Lower leg skin (tissue), 4 donors: ENCODE results near the gene TMPRSS13. TPM values are rescaled to one million over a fixed set of nuclear protein-coding genes. Genes with fewer than 3 reads are reported as not detected.

Experiments
- DNase-seq, 2 donors: peaks; one replicate each; pipeline ENCODE4 v3.0.0-alpha.2; 2019; ENCODE audit warnings: low spot score in 2 of 2
- H3K4me3 ChIP-seq: fragments of 200-600 bp; sonication (generic); 2 replicates; pipeline ENCODE4 v1.5.1; 2017; ENCODE audit warnings: mild to moderate bottlenecking, low read depth; ENCODE audit not compliant: poor library complexity, severe bottlenecking
- POLR2A ChIP-seq, 2 donors: fragments of 450-650 bp; IDR thresholded peaks; one replicate each; pipeline ENCODE4 v1.6.1; 2016 to 2017; ENCODE audit warnings: antibody characterized with exemption in 2 of 2, mild to moderate bottlenecking in 1 of 2, moderate library complexity in 1 of 2
- WGBS, 2 donors: methylation state at CpG; one replicate each; pipeline ENCODE4 v1.1.5; 2018; 5-methylcytosine and 5-hydroxymethylcytosine counted together
- intact Hi-C: fragments of 100-400 bp; cut with DNase I; formaldehyde crosslinking; loops from one replicate; pipeline ENCODE4 v1.15.0; 2023; ENCODE audit warnings: low total_unique reads
- total RNA-seq, 4 donors: library from RNA; depleted of rRNA; stranded (reverse); fragments of >200 nt; gene quantifications; one replicate each; pipeline ENCODE4 v1.1.0, GENCODE V29; 2016
- TF ChIP-seq, protein P1 (sequence below), 3 donors: fragments of 450-650 bp; IDR thresholded peaks; one replicate each; pipeline ENCODE4 v1.5.1; 2016; ENCODE audit warnings: antibody characterized with exemption in 3 of 3, mild to moderate bottlenecking in 3 of 3, moderate library complexity in 2 of 3

Gene TMPRSS13
- total RNA-seq, 4 donors from 2014 or later = 100 to 171 (median 127) TPM

DNA sequence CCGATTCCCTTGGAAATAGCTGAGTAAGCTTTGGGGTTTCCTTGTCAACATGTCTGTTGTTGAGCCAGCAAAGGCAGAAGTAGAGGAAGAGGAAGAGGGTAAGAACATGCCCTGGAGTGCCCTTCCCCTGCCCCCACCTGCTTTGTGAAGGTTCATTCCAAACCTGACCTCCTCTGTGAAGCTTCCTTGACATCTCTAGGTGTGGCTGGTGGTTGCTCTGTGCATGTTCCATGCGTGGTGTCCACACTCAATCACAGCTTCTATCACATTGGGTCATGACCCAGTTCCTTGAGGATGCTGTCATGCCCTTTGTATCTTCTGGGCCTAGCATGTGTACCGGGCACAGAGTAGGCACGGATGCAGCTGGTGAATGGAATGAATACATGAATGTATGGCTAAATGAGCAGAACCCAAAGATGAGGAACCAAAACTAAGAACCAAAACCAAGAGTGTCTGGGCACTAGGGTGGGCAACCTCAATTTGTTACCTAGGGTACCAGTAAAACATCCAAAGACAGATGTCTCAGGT lies 29.0 kb downstream of the TMPRSS13 start:
- TF ChIP-seq POLR2A (IDR thresholded peaks at IDR 0.05) = no peak
- TF ChIP-seq, protein P1, sequence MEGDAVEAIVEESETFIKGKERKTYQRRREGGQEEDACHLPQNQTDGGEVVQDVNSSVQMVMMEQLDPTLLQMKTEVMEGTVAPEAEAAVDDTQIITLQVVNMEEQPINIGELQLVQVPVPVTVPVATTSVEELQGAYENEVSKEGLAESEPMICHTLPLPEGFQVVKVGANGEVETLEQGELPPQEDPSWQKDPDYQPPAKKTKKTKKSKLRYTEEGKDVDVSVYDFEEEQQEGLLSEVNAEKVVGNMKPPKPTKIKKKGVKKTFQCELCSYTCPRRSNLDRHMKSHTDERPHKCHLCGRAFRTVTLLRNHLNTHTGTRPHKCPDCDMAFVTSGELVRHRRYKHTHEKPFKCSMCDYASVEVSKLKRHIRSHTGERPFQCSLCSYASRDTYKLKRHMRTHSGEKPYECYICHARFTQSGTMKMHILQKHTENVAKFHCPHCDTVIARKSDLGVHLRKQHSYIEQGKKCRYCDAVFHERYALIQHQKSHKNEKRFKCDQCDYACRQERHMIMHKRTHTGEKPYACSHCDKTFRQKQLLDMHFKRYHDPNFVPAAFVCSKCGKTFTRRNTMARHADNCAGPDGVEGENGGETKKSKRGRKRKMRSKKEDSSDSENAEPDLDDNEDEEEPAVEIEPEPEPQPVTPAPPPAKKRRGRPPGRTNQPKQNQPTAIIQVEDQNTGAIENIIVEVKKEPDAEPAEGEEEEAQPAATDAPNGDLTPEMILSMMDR (IDR thresholded peaks at IDR 0.05) = no peak
- intact Hi-C loops = no loop called here
- no peak overlapping the region for H3K4me3 ChIP-seq
- 64 to 78% methylated on average over 4 of the region's 4 CpGs for WGBS, 2 donors
- peak in 1 of 2 donors; percentile 68 for DNase-seq

DNA sequence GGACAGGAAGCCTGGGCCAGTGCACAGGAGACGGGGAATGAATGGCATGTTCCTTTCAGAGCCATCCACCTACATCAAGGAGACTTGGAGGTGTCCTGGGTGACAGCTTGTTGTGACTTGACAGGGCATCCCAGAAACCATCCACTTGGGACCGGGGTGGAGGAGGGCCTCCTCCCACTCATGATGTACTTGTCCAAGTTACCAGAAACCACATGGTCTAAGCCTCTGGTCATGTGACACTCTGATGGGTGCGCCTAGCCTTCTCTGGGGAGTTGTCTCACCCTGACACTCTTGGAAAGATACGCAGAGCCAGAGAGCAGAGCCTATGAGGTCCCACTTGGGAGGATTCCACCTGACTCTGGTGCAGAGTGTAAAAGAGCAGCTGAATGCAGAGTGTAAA lies 31.1 kb downstream of the TMPRSS13 start:
- no peak for TF ChIP-seq POLR2A (IDR thresholded peaks at IDR 0.05)
- WGBS, 2 donors = 54 to 63% methylated on average over 3 to 4 of the region's 4 CpGs
- DNase-seq = peak in 1 of 2 donors; percentile 59
- intact Hi-C loops = no loop called here
- H3K4me3 ChIP-seq = no peak overlapping the region

DNA sequence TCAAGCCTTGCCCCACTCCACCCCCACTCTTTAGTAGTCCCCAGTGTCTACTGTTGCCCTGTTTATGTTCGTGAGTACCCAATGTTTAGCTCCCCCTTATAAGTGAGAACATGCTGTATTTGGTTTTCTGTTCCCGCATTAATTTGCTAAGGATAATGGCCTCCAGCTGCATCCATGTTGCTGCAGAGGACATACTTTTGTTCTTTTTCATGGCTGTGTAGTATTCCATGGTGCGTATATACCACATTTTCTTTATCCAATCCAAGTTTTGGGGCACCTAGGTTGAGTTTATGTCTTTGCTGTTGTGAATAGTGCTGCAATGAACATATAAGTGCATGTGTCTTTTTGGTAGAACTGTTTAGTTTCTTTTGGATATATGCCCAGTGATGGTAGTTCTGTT lies 36.6 kb downstream of the TMPRSS13 start:
- peak in 1 of 2 donors; percentile 10 for DNase-seq
- no peak overlapping the region for H3K4me3 ChIP-seq
- intact Hi-C loops = no loop called here
- TF ChIP-seq, protein P1 (IDR thresholded peaks at IDR 0.05) = no peak
- no peak for TF ChIP-seq POLR2A (IDR thresholded peaks at IDR 0.05)
- WGBS, 2 donors = 94 to 95% methylated on average over 3 of the region's 3 CpGs

DNA sequence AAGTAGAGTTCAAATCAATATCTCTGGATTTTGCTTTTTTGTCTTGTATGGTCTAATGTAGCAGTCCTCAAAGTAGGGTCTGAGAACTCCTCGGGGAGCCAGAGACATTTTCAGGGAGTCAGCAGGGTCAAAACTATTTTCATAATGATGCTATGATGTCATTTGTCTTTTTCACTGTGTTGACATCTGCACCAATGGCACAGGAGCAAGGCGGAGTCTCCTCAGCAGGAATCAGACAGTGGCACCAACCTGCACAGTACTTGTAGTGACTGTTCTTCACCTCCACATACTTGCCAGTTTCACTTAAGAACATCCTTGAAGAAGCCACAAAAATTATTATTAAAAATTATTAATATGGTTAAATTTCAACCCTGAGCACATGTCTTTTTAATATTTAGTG lies 37.8 kb downstream of the TMPRSS13 start:
- intact Hi-C loops = no loop called here
- TF ChIP-seq, protein P1 (IDR thresholded peaks at IDR 0.05) = no peak
- TF ChIP-seq POLR2A (IDR thresholded peaks at IDR 0.05) = no peak
- WGBS, 2 donors = 66 to 91% methylated on average over 2 of the region's 2 CpGs
- peak in 1 of 2 donors; percentile 12 for DNase-seq
- no peak overlapping the region for H3K4me3 ChIP-seq

DNA sequence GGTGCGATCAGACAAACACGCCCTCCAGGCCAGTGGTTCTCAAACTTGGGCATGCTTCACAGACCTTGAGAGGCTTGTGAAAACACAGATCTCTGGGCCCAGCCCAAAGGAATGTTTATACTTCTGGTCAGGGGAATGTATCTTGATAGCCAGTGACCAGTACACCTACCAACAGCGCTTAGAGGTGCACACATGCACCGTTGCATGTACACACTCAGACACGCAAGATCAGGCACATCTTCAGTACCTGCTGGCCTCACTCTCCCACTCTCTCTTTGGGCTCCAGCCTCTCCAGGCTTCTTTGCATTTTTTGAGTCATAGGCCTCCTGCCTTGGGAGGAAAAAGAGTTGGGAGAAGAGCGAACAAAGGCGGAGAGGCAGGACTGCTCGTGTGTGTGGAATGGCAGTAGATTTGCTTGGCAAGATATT lies 41.0 kb downstream of the TMPRSS13 start:
- H3K4me3 ChIP-seq = no peak overlapping the region
- 56 to 62% methylated on average over 8 of the region's 8 CpGs for WGBS, 2 donors
- intact Hi-C loops = no loop called here
- no peak for TF ChIP-seq POLR2A (IDR thresholded peaks at IDR 0.05)
- TF ChIP-seq, protein P1 (IDR thresholded peaks at IDR 0.05) = no peak
- DNase-seq = peak in 1 of 2 donors; percentile 65

DNA sequence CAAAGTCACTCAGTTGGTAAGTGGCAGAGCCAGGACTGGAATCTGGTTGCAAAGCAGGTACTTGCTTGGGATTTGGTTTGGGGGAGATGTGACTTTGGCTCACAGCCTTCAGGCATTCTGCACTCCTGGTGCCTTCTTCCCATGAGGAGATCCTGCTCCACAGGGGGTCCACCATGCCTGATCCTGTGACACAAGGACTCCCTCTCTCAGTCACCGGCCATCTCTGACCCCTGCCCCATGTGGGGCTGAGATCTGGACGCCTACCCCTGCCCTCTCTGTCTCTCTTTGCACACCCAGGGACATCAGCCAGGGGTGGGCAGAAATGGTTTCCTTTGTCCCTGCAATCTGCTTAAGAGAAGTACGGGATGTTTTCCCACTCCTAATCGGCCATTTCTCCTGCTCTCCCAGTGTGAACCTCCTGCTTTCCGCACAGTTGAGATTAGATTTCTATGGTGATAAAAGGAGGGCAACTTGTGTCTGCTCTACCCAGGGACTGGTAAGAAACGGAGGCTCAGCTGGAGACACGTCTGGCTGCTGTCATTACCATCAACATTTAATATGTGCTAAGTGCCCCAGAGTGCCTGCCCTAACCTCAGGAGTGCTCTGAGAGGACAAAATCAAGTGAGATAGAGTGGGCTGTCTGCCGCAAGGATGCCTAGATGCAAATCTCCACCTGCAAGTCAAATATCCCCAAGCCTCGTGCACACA lies 41.6 kb downstream of the TMPRSS13 start:
- H3K4me3 ChIP-seq = no peak overlapping the region
- peak in 1 of 2 donors; percentile 66 for DNase-seq

More for the DNA sequence above, 41.6 kb downstream of the TMPRSS13 start:
- WGBS, 2 donors = 62 to 68% methylated on average over 9 of the region's 9 CpGs
- intact Hi-C loops = no loop called here
- TF ChIP-seq, protein P1 (IDR thresholded peaks at IDR 0.05) = no peak
- TF ChIP-seq POLR2A (IDR thresholded peaks at IDR 0.05) = no peak
